Measurements from ENCODE around the gene IL21.
"Not testable (repeated sequence)": the region's sequence is repeated elsewhere in the genome, so short reads cannot be mapped to it uniquely, and the experiment has no call there.

Gene IL21

GRCh38 chr4:122577808-122578781 is 42.8 kb downstream of the IL21 start:
- peak; percentile 49 for DNase-seq (ENCODE audit: low read depth)

- no peak for DNase-seq (ENCODE audit: low read depth)
These were observed 43.7 kb downstream of the IL21 start for GRCh38 chr4:122577189-122577553.

GRCh38 chr4:122576261-122577188 is 44.3 kb downstream of the IL21 start:
- DNase-seq (ENCODE audit: low read depth): no peak

- not testable (repeated sequence) for DNase-seq (ENCODE audit: low read depth)
These were observed 46.5 kb downstream of the IL21 start for GRCh38 chr4:122574347-122574746.

- no peak for DNase-seq (ENCODE audit: low read depth)
These were observed 58.4 kb downstream of the IL21 start for GRCh38 chr4:122562449-122562848.

Data from activated T-cell treated with anti-CD3 and anti-CD28 coated beads for 1 hour (primary cell).